Stimulated activated CD8-positive, alpha-beta memory T cell treated with anti-CD3 and anti-CD28 coated beads, Interleukin-4, amount 100 ng/mL, for 48 hours (primary cell): ENCODE measurements around the gene FARP1.
"Not testable (repeated sequence)": the region's sequence is repeated elsewhere in the genome, so short reads cannot be mapped to it uniquely, and the experiment has no call there.

Source experiments
- DNase-seq: peaks from one replicate; pipeline ENCODE4 v3.0.0-alpha.2; 2020

FARP1 gene

GRCh38 chr13:98345107-98345935 is 202.4 kb downstream of the FARP1 start:
- DNase-seq: no peak

GRCh38 chr13:98346904-98347636 is 204.2 kb downstream of the FARP1 start:
- DNase-seq: no peak

DNA sequence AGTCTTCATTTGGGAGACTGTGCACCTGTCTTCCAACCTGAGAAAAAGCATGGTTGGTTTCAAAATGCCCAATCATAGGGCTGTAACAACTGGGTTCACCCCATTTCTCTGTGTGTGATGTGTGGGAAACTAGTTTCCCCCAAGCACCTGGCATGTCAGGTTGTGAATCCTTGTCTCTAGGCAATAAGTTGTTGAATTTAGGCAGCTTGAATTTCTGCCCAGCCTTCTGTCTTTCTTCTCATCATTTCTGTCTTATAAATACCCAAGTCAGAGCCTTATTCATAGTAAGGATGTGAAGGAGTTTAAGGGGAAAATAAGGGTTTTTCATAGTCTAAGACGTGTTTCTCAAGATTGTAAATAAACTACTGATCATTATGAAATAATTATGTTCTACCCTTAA is 204.9 kb downstream of the FARP1 start:
- DNase-seq: no peak

DNA sequence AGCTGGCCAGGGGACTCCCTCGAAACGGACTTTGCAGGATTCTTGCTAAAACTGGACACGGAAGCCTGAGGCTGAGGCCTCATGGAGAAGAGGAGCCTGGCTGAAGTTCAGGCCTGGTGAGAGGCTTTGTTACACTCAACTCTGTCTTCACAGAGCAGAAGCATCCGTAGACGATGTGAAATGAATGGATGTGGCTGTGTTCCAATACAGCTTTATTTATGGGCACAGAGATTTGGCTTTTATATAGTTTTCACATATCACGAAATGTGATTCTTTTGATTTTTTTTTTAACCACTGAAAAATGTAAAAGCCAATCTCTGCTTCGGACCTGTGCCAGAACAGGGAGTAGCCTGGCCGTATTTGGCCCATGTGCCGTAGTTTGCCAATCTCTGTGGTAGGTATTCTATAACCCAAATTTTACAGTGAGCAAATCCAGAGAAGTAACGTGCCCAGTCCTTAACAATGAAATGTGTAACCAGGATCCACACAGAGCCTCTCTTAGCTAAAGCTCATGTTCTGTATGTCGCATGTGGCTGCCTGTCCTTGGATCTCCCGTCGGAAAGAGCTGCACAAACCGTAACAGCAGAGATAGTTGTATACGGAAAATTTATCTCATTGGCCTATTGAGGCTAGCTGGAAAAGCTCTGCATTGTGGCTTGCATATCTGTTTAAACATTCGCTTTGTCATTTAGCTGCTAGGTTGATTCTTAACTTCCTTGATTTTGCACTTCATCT is 205.7 kb downstream of the FARP1 start:
- DNase-seq: no peak

DNA sequence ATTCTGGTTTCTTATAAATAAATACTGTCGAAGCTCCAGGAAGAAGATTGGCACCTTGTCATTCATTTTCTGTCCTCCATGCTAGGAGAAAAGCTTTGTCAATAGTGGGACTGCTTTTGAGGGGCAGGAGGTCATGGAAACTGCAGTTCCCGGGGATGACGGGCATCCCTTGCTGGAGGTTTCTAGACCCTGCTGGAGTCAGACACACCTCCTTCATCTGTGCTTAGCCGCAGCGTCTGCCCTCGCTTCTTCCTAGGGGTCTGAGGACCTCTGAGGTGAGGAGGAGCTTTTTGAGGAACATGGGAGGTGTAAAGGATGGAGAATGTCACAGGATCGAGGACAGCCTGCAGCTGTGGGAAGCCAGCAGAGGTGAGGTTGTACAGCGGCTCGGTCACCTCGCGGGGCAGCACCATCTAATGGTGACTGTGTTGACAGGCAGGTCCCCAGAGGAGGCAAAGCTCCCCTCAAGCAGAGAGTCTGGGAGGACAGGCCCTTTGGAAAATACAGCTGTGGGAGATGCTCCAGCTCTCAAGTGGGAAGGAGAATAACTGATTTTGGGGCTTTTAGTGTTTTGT is 206.9 kb downstream of the FARP1 start:
- no peak for DNase-seq

- no peak for DNase-seq
Measured at GRCh38 chr13:98350746-98351330, 207.9 kb downstream of the FARP1 start.

DNA sequence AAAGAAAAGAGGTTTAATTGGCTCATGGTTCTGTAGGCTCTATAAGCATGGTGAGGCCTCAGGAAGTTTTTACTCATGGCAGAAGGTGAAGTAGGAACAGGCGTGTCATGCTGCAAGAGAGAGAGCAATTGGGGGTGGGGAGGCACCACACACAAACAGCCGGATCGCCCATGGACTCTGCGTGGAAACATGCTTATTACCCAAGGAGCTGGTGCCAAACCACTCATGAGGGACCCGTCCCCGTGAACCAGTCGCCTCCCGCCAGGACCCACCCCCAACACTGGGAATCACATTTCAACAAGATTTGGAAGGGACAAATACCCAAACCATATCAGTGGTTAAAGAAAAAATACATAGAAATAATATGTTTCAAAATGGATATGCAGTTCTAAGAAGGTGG is 208.7 kb downstream of the FARP1 start:
- DNase-seq: no peak

DNA sequence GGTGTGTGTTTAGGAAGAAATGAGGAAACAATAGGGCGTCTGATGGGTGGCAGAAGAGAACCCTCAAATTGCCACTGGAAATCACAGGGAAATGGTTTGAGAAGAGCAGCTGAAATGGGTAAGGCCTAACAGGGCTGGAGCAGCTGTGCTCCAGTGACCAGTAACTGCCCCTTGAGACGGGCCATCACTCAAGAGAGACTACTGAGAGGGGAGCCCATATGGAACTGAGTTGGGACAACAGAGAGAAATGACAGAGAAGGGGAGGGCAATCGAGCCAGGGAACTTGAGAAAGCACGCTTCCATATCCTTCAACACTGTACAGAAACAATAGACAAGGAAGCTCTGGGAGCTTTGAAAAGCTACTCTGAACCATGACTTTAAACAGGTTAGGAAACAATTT is 209.3 kb downstream of the FARP1 start:
- no peak for DNase-seq

- DNase-seq: no peak
Measured at GRCh38 chr13:98353750-98354149, 210.9 kb downstream of the FARP1 start.

GRCh38 chr13:98358937-98359336 is 216.0 kb downstream of the FARP1 start:
- no peak for DNase-seq

GRCh38 chr13:98360545-98360944 is 217.7 kb downstream of the FARP1 start:
- DNase-seq: no peak

DNA sequence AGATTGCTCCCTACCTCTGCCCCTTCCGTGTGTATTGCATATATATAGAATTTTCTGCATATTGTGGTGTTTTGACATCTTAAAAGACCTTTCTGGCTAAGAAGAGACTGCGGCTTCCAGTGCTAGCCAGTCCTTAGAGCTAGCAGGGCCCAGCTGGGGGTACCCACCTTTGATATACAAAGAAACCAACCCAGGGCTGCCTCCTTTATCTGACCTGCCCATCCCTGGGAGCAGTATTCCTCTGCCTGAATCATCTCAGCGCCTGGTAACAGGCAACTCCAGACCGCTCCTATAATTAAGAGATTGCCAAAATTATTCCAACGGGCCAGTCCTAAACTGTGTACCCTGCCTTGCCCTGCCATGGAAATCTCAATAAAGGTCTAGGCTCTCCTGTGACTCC is 220.4 kb downstream of the FARP1 start:
- no peak for DNase-seq

GRCh38 chr13:98364179-98364578 is 221.3 kb downstream of the FARP1 start:
- DNase-seq: no peak

DNA sequence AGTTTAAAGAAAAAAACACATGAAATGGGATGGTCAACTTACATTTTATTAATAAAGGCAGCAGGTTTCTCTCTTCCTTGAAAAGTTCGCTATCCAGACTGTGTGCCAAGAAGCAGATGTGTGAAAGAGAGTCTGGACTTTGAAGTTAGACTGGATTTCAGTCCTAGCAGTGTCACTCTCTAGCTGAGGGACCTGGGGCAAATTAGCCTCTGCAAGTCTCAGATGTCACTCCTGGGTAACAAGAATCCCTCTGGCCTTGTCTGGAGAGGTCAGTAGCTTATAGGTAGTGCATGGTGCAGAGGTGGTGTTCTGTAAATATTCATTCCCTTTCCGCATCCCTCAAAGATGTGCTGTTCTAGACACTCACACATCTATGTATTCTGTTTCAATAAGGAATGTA is 221.8 kb downstream of the FARP1 start:
- no peak for DNase-seq

DNA sequence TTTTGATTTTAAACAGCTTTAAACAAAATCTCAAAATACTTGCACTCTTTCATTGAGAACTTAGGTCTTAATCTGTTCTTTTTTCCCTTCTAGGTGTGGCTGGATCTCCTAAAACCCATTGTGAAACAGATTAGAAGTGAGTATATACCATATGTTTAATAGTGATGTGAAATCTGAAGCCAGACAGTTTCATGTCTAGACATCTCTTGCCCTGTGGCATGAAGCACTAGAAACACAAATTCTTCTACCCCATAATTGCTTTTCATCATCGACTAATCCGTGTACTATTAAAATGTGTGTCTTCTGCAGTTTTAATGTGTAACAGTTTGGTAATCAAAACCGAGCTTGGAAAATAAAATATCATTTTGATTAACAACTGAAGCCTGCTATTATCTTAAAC is 222.4 kb downstream of the FARP1 start:
- no peak for DNase-seq

DNA sequence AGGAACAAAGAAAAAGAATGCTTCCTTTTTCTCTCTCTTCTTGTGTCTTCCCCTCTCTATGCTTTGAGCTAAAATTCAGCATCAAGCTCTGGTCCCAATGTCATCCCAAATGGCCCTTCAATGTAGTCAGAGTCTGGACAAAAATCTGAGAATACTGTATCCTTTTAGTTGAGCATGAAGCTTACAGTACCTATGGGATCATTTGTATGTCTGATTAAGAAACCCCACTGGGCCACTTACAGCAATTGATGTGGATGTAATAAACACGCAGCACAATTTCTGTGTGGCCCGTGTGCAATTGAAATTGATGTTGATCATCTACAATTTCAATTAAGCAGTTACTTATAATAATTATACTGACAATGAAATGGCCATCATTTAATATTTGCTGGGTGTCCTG is 223.1 kb downstream of the FARP1 start:
- no peak for DNase-seq

DNA sequence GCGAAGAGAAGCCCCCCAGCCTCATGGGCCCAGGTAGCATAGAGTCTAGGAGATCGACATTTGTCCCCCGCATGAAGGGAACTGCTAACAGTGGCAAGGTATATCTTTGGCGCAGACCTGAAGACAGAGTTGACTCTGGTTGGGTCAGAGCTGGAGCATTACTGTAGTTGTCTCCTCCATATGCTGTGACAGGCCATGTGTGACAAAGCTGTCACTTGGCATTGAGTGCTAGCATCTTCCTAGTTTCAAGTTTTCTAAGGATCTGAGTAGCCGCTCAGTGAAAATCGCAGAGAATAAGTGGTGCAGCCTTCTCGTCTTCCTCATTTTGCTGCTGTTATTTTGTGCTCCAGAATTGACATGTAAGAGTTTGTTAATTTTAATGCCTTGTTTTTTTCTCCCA is 223.5 kb downstream of the FARP1 start:
- no peak for DNase-seq

- DNase-seq: no peak
Measured at GRCh38 chr13:98366959-98367358, 224.1 kb downstream of the FARP1 start.

GRCh38 chr13:98368019-98368418 is 225.1 kb downstream of the FARP1 start:
- no peak for DNase-seq

DNA sequence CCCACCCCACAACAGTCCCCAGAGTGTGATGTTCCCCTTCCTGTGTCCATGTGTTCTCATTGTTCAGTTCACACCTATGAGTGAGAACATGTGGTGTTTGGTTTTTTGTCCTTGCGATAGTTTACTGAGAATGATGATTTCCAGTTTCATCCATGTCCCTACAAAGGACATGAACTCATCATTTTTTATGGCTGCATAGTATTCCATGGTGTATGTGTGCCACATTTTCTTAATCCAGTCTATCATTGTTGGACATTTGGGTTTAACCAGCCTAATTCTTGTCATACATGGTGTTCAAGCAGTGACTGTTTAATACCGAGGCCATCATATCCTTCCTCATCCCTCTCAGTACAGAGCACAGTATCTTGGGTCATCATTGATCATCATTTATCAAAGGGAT is 226.6 kb downstream of the FARP1 start:
- not testable (repeated sequence) for DNase-seq

GRCh38 chr13:98370261-98370660 is 227.4 kb downstream of the FARP1 start:
- no peak for DNase-seq

GRCh38 chr13:98370806-98371515 is 228.1 kb downstream of the FARP1 start:
- DNase-seq: no peak
